K562 (cell line): Measurements from ENCODE around the gene VWA7. TPM values are rescaled to one million over a fixed set of nuclear protein-coding genes. Genes with fewer than 3 reads are reported as not detected.

Experiments
- ARHGAP35 ChIP-seq: fragments of 450-650 bp; IDR thresholded peaks from 2 replicates; pipeline ENCODE4 v1.6.1; 2018; ENCODE audit not compliant: partially characterized antibody
- BHLHE40 ChIP-seq: IDR thresholded peaks from 2 replicates; pipeline ENCODE4 v1.6.1; 2011; ENCODE audit warnings: low read length, improper control_type of control experiment
- BRCA1 ChIP-seq, 2 experiments: fragments of 450-650 bp in 1 of 2; sonication (generic) in 1 of 2; formaldehyde crosslinking in 1 of 2; IDR thresholded peaks; 2 replicates each; pipeline versions ENCODE4 v1.5.0 to v1.6.1; 2017 to 2020; ENCODE audit warnings: mild to moderate bottlenecking in 1 of 2, missing genetic modification reagents in 1 of 2
- E2F3 ChIP-seq: fragments of 250-450 bp; sonication (Bioruptor Pico); IDR thresholded peaks from 2 replicates; pipeline ENCODE4 v1.4.0; 2020; ENCODE audit warnings: mild to moderate bottlenecking
- FOXO4 ChIP-seq: fragments of 450-650 bp; formaldehyde crosslinking; IDR thresholded peaks from 2 replicates; pipeline ENCODE4 v1.4.0; 2020; ENCODE audit warnings: mild to moderate bottlenecking, moderate library complexity
- HDAC8 ChIP-seq: fragments of 450-650 bp; IDR thresholded peaks from 2 replicates; pipeline ENCODE4 v1.6.1; 2016; ENCODE audit warnings: mild to moderate bottlenecking, missing genetic modification characterization, moderate library complexity, missing compliant biosample characterization
- HMGXB4 ChIP-seq: sonication (generic); formaldehyde crosslinking; IDR thresholded peaks from 2 replicates; pipeline ENCODE4 v1.8.1; 2023; ENCODE audit warnings: mild to moderate bottlenecking, missing genetic modification reagents
- ILF3 ChIP-seq: fragments of 450-650 bp; IDR thresholded peaks from 2 replicates; pipeline ENCODE4 v1.6.1; 2018; ENCODE audit warnings: antibody characterized with exemption, mild to moderate bottlenecking, moderate library complexity, borderline replicate concordance
- KLF16 ChIP-seq: IDR thresholded peaks from 2 replicates; pipeline ENCODE4 v1.6.1; 2016; ENCODE audit warnings: antibody characterized with exemption
- LARP7 ChIP-seq: fragments of 450-650 bp; IDR thresholded peaks from 2 replicates; pipeline ENCODE4 v1.6.1; 2016
- PTRF ChIP-seq: fragments of 450-650 bp; IDR thresholded peaks from 2 replicates; pipeline ENCODE4 v1.6.1; 2016; ENCODE audit warnings: mild to moderate bottlenecking, missing genetic modification characterization, missing compliant biosample characterization
- SMAD2 ChIP-seq: fragments of 150-350 bp; IDR thresholded peaks from 2 replicates; pipeline ENCODE4 v1.6.1; 2014; ENCODE audit warnings: low read depth, mild to moderate bottlenecking, low read length
- TAL1 ChIP-seq: fragments of 450-650 bp; IDR thresholded peaks from 2 replicates; pipeline ENCODE4 v1.6.1; 2016; ENCODE audit warnings: mild to moderate bottlenecking
- XRCC3 ChIP-seq: fragments of 450-650 bp; IDR thresholded peaks from 2 replicates; pipeline ENCODE4 v1.6.1; 2017; ENCODE audit warnings: mild to moderate bottlenecking, moderate library complexity
- ZKSCAN3 ChIP-seq: fragments of 250-450 bp; sonication (Bioruptor Pico); IDR thresholded peaks from 2 replicates; pipeline ENCODE4 v1.4.0; 2020
- ZNF583 ChIP-seq: fragments of 250-450 bp; sonication (Bioruptor Pico); IDR thresholded peaks from 2 replicates; pipeline ENCODE4 v1.4.0; 2020
- ZNF586 ChIP-seq: fragments of 450-650 bp; formaldehyde crosslinking; conservative IDR thresholded peaks from 2 replicates; pipeline ENCODE4 v1.4.0; 2020; ENCODE audit warnings: mild to moderate bottlenecking, moderate library complexity
- ZNF76 ChIP-seq: fragments of 250-450 bp; sonication (Bioruptor Pico); IDR thresholded peaks from 2 replicates; pipeline ENCODE4 v1.4.0; 2020; ENCODE audit warnings: mild to moderate bottlenecking, moderate library complexity, borderline replicate concordance
- polyA plus RNA-seq, 8 experiments: library from polyadenylated mRNA; depleted of rRNA in 4 of 8; stranded (reverse) in 5 of 8; unstranded in 3 of 8; fragments of >200 nt; fragmentation: Nextera tagmentation in 2 of 8; fragmentation: Illumina TruSeq in 1 of 8; extraction: Ambion mirVana in 2 of 8; extraction: Trizol in 1 of 8; gene quantifications; 2 replicates each; pipeline versions ENCODE4 v1.2.1 to v1.2.3, GENCODE V29; 2011 to 2014; ENCODE audit warnings: inconsistent platforms in 1 of 8, missing spikeins in 1 of 8
- total RNA-seq, 7 experiments: library from RNA; depleted of rRNA in 6 of 7; stranded (reverse); fragments of >200 nt in 6 of 7; fragmentation: Illumina TruSeq in 2 of 7; extraction: Trizol in 2 of 7; gene quantifications; 2 replicates each; pipeline versions ENCODE4 v1.2.1 to v1.2.3, GENCODE V29; 2011 to 2021; ENCODE audit warnings: low replicate concordance in 1 of 7
- TF ChIP-seq, protein P1 (sequence below): fragments of 450-650 bp; IDR thresholded peaks from one replicate; pipeline ENCODE4 v1.6.1; 2018; ENCODE audit warnings: mild to moderate bottlenecking, moderate library complexity; ENCODE audit not compliant: partially characterized antibody
- TF ChIP-seq, protein P2 (sequence below): fragments of 450-650 bp; IDR thresholded peaks from 2 replicates; pipeline ENCODE4 v1.6.1; 2016

VWA7 gene
- total and polyA plus RNA-seq, 9 of the 15 experiments (the other 6 are each of a cell fraction or from before 2014, with no cell fraction given): 0.18 to 2.9 (median 0.95) TPM

DNA sequence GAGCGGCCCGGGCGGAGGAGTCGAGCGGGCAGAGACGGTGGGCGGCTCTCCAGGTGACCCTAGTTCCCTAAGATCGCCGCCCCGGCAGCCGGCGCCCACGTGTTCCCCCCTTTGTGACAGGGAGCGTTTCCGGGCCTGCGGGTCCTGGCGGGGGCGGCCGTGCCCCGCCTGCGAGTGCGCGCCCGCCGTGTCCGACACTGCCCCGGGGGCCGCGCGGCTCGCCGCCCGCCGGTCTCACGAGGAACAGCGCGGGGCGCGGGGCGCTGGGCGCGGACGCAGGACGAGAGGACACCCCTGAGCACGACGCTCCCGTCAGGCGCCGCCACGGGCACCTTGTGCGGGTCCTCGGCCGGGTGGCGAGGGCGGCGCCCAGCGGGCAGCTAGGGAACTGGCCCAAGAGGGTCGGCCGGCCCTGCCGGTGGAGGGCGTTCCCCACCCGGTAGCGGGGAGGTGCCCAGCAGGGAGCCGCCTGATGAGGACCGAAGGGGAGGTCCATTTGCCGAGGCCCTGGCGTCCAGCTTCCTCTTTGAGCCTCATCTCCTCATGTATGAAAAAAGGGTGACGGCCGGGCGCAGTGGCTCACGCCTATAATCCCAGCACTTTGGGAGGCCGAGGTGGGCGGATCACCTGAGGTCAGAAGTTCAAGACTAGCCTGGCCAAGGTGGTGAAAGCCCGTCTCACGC lies 18.6 kb upstream of the VWA7 start, which contains the start of gene VARS1 (continued):
- peak; percentile 69; the same call in 1 of the 2 replicates for TF ChIP-seq FOXO4 (CRISPR knock-in tag)
- no peak for TF ChIP-seq ZNF586 (CRISPR knock-in tag)
- TF ChIP-seq ARHGAP35: no peak
- TF ChIP-seq, protein P1, sequence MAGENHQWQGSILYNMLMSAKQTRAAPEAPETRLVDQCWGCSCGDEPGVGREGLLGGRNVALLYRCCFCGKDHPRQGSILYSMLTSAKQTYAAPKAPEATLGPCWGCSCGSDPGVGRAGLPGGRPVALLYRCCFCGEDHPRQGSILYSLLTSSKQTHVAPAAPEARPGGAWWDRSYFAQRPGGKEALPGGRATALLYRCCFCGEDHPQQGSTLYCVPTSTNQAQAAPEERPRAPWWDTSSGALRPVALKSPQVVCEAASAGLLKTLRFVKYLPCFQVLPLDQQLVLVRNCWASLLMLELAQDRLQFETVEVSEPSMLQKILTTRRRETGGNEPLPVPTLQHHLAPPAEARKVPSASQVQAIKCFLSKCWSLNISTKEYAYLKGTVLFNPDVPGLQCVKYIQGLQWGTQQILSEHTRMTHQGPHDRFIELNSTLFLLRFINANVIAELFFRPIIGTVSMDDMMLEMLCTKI: no peak
- TF ChIP-seq ZKSCAN3 (CRISPR knock-in tag): no peak
- TF ChIP-seq BHLHE40: peak; percentile 73
- TF ChIP-seq PTRF: no peak
- no peak for TF ChIP-seq LARP7
- peak; percentile 90 for TF ChIP-seq ZNF76 (CRISPR knock-in tag)
- TF ChIP-seq, protein P2, sequence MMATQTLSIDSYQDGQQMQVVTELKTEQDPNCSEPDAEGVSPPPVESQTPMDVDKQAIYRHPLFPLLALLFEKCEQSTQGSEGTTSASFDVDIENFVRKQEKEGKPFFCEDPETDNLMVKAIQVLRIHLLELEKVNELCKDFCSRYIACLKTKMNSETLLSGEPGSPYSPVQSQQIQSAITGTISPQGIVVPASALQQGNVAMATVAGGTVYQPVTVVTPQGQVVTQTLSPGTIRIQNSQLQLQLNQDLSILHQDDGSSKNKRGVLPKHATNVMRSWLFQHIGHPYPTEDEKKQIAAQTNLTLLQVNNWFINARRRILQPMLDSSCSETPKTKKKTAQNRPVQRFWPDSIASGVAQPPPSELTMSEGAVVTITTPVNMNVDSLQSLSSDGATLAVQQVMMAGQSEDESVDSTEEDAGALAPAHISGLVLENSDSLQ: peak; percentile 79
- peak; percentile 89 for TF ChIP-seq E2F3 (CRISPR knock-in tag)
- no peak for TF ChIP-seq XRCC3
- no peak; the same call in 1 of the 2 replicates for TF ChIP-seq ILF3
- TF ChIP-seq HMGXB4 (CRISPR knock-in tag): peak; percentile 99
- TF ChIP-seq SMAD2: no peak
- TF ChIP-seq KLF16: peak; percentile 25; the same call in 1 of the 2 replicates
- peak; percentile 94 for TF ChIP-seq ZNF583 (CRISPR knock-in tag)
- no peak for TF ChIP-seq BRCA1 (IDR thresholded peaks at IDR 0.05)
- no peak for TF ChIP-seq BRCA1 (CRISPR knock-in tag; IDR thresholded peaks at IDR 0.05)
- no peak for TF ChIP-seq TAL1
- peak; percentile 92 for TF ChIP-seq HDAC8 (tag)
